HG02678 (cell line): ENCODE results near the gene GTPBP2.
A peak's percentile ranks its signal among the peaks of the same experiment; 100 is the strongest.
"Not testable (repeated sequence)": the region's sequence is repeated elsewhere in the genome, so short reads cannot be mapped to it uniquely, and the experiment has no call there.

Source experiments
- ATAC-seq: cut with Tn5 transposase; IDR thresholded peaks from one replicate; pipeline ENCODE4 v1.9.1; 2021; ENCODE audit warnings: mild to moderate bottlenecking, moderate library complexity; ENCODE audit not compliant: unreplicated experiment

The GTPBP2 gene

DNA sequence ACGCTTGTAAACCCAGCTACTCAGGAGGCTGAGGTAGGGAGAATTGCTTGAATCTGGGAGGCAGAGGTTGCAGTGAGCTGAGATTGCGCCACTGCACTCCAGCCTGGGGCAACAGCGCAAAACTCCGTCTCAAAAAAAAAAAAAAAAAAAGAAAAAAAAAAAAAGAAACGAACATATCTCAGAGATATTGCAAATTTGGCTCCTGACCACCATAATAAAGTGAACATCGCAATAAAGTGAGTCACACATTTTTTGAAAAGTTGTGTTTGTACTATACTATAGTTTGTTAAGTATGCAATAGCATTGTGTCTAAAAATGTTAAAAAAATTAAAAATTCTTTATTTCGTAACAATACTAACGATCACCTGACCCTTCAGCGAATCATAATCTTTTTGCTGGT, 29.1 kb upstream of the GTPBP2 start:
- no peak for ATAC-seq

DNA sequence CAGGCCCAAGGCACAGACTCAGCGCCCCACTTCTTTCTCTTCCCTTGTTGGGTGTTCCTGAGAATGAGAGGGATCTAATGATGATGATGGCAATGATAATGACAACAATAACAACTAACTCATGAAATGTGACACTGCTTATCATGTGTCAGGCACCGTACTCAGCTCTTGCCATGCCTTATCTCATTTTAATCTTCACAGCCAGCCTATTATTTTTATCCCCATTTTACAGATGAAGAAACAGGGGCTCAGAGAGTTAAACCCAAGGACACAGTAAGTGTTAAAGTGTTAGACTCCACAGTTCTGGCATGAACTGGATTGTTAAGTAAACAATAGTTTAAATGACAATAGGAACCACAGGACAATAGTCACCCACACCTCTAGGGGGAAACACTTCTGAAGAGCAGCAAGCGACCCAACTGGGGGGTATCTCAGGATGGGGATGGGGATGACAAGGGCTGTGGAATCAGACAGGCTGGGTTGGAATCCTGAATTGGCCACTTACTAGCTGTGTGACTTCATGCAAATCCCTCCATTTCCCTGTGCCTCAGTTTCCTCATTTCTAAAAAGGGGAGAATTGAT, 28.2 kb upstream of the GTPBP2 start:
- ATAC-seq = no peak

- ATAC-seq = not testable (repeated sequence)
Observed at GRCh38 chr6:43652822-43653221, 23.8 kb upstream of the GTPBP2 start.

DNA sequence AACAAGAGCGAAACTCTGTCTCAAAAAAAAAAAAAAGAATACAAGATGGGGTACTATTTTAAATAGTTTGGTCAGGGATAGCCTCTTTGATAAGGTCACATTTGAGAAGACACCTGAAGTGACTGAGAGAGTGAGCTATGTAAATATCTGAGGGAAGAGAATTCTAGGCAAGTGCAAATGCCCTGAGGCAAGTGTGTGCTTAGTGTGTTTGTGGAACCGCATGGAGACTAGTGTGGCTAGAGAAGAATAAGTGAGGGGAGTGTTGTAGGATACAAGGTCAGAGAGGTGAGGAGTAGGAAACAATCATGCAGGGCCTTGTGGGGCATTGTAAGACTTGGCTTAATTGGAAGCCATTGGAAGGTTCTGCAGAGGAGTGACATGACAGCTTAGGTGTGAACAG, 19.2 kb upstream of the GTPBP2 start:
- ATAC-seq = no peak

- ATAC-seq = no peak
Observed at GRCh38 chr6:43647613-43648012, 18.5 kb upstream of the GTPBP2 start.

- no peak for ATAC-seq
Observed at GRCh38 chr6:43645613-43645964, 16.5 kb upstream of the GTPBP2 start.

DNA sequence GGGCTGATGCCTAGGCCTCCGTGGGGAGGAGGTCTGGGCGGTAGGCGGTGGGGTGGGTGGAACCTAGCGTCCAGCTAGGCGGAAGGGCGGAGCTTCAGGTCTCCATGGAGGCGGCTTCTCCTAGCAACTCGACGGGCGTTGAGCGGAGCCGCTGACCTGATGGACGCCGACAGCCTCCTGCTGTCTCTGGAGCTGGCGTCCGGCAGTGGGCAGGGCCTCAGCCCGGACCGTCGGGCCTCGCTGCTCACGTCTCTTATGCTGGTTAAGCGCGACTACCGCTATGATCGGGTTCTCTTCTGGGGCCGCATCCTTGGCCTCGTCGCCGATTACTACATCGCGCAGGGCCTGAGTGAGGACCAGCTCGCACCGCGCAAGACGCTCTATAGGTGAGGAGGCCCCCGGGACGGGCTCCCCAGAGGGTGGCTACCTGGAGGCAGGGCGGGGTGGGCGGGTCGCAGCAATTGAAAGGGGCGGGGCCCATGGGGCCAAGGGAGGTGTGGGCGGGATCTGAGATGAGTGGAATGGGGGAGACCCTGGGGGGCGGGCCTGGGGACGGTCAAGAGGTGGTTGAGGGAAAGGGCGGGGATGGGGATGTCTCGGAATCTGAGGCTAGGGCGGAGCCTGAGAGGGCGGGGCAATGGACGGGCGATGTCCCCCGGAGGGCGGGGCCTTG, 16.0 kb upstream of the GTPBP2 start, which contains the start of gene RSPH9:
TSS of gene RSPH9 (plus strand) at position 97 of the 673 bp plus-strand sequence. CDS start at position 160, 63 bp downstream.
- ATAC-seq = peak; percentile 62

- ATAC-seq = no peak
Observed at GRCh38 chr6:43639984-43640800, 11.1 kb upstream of the GTPBP2 start.

- no peak for ATAC-seq
Observed at GRCh38 chr6:43636308-43636659, 7.2 kb upstream of the GTPBP2 start.

GRCh38 chr6:43635387-43636307, 6.6 kb upstream of the GTPBP2 start, which contains the start of gene MAD2L1BP:
Gene MAD2L1BP, plus strand, starts transcription at chr6:43635840. Its CDS starts 36 bp downstream, at chr6:43635876.
- peak; percentile 85 for ATAC-seq

- no peak for ATAC-seq
Observed at GRCh38 chr6:43634702-43635303, 5.7 kb upstream of the GTPBP2 start.

DNA sequence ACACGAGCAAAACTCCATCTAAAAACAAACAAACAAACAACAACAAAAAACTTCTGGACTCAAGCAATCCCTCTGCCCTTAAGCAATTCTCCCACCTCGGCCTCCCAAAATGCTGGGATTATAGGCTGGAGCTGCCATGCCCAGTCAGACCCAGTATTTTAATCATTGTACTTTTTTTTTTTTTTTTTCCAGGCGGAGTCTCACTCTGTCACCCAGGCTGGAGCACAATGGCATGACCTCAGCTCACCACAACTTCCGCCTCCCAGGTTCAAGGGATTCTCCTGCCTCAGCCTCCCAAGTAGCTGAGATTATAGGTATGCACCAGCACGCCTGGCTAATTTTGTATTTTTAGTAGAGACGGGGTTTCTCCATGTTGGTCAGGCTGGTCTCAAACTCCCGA, 3.9 kb upstream of the GTPBP2 start:
- not testable (repeated sequence) for ATAC-seq

- ATAC-seq = no peak
Observed at GRCh38 chr6:43630980-43631619, 2.0 kb upstream of the GTPBP2 start.

DNA sequence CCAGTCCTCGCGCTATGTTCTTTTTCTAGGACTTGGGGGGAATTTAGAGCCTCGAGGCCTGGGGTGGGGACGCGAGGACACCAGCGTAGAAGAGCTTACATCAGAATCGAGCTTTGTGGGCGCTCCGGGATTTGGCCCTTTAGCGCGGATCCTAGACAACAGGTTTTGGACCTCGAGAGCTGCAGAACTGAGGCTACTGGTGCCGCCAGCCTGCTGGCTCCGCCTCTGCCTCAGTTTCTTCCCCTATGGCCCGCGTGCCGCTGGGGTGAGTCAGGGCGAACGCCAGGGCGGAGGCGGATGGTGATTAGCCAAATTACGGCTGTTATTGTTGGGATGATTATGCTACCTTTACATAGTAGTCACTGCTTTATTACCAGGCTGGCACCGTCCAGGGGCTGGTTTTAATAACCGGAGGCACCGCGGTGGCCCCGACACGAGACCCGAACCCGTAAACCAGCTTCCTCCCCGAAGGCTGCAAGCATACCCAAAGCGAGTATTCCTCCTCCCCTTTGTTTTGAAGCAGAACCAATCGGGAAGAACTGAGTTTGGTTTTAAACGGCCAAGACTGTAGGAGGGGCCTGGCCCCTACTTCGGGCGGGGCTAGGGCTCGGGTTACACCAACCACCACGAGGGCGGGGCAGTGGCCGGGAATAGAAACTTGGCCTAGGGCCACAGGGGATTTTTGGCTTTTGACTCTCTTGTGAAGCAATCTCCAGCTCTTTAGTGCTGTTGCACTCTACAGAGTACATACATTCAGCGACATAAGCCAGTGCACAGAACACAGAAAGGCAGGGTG, 639 bp upstream of the GTPBP2 start:
- ATAC-seq = peak; percentile 61

DNA sequence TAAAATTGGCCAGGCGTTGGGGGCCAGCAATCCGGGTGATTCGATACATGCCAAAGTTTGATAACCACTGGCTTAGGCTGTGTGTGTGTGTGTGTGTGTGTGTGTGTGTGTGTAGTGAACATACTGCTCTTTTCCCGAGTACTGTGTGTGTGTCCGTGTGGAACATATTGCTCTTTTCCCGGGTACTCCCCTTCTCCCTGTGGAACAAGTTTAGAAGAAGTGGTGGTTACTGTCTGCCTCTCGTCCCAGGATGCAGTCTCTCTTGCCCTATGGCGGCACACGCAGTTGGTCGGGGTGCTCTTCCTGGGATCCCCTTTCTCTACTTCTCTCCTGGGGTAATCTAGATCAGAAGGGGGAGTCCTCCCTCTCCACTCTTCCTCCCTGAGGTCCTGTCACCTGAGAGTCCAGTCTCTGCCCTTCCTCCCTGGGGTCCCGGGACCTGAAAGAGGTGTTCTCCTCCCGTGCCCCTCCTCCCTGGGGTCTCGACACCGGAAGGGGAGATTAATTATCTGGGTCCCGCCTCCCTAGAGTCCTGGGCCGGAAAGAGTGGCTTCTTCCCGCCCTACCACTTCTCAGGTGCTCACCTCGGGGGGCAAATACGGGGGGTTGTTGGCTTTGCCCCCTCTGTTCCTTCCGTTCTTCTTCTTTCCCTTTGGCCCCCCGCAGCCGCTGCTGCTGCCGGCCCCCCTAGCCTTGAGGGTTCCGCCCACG, 516 bp downstream of the GTPBP2 start:
- peak; percentile 20 for ATAC-seq

DNA sequence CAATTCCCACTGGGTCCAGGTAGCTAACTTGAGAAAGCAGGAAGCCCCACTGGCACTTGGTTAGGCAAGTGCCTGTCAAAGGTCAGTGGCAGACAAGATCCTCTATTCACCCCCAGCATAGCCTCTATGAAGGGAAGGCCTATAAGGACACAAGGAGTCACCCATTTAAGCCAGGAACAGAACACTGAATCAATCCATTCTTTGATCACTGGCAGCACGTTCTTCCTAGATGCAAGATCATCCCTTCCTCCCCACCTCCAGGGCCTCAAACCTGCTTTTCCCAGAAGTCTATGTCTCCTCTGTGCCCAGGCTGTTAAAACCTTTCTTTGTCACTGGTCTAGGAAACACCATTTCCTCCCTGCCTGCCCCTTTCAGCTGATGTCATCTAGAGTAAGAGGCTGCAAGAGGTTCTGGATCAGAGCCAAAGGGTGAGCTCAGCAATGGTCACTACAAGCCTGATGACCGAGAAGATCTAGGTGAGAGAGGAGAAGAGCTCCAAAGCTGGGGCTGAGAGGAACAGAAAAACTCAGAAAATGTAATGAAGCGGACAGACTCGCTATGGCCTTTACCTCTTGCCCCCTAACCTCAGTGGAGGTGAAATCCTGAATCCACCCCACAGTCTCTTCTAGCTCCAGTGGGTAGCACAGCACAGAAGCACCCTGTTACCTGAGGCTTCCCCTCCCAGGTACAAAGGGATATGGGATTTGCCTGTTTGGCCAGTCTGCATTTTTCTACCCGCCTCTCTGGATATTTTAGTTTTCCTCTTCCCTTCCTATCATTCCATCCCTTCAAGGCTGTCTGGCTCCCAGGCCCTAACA, 1.8 kb downstream of the GTPBP2 start:
- ATAC-seq = no peak

GRCh38 chr6:43625393-43625992, 3.6 kb downstream of the GTPBP2 start:
- no peak for ATAC-seq
